Activated naive CD8-positive, alpha-beta T cell treated with anti-CD3 and anti-CD28 coated beads, Interleukin-2, amount 10 ng/mL, durations not matched to agents 7 days and 5 days (primary cell): ENCODE measurements around the gene STK26. TPM values are rescaled to one million over a fixed set of nuclear protein-coding genes. Genes with fewer than 3 reads are reported as not detected.
A peak's percentile ranks its signal among the peaks of the same experiment; 100 is the strongest.
"Not testable (repeated sequence)": the region's sequence is repeated elsewhere in the genome, so short reads cannot be mapped to it uniquely, and the experiment has no call there.

Experiments used
- ATAC-seq: fragments of 150-1000 bp; cut with Tn5 transposase; one replicate; pipeline ENCODE4 v1.10.0; 2021; ENCODE audit warnings: low read depth, moderate library complexity
- POLR2A ChIA-PET: fragments of 350-600 bp; sonication (Branson Sonifier 250); formaldehyde crosslinking; loops from one replicate; lab custom pipeline; 2021; ENCODE audit warnings: antibody characterized with exemption; lab: Charles Lee
- DNase-seq: peaks from one replicate; pipeline ENCODE4 v3.0.0; 2021
- H3K27ac Mint-ChIP-seq: one replicate; pipeline ENCODE4 v1.8.0; 2022; ENCODE audit warnings: mild to moderate bottlenecking, mixed read lengths
- H3K27me3 Mint-ChIP-seq: one replicate; pipeline ENCODE4 v1.8.0; 2022; ENCODE audit warnings: mild to moderate bottlenecking, moderate library complexity, mixed read lengths
- H3K36me3 Mint-ChIP-seq: one replicate; pipeline ENCODE4 v1.8.0; 2021; ENCODE audit warnings: mild to moderate bottlenecking, mixed read lengths
- H3K4me1 Mint-ChIP-seq: one replicate; pipeline ENCODE4 v1.8.0; 2021; ENCODE audit warnings: mixed read lengths
- H3K4me3 Mint-ChIP-seq: one replicate; pipeline ENCODE4 v1.8.0; 2022; ENCODE audit warnings: mild to moderate bottlenecking, moderate library complexity, mixed read lengths
- H3K9me3 Mint-ChIP-seq: one replicate; pipeline ENCODE4 v1.8.0; 2021; ENCODE audit warnings: mixed read lengths
- total RNA-seq, 2 experiments: library from RNA; stranded (reverse); gene quantifications; one replicate each; pipeline ENCODE4 v1.2.3, GENCODE V29; 2021

STK26 gene
- total RNA-seq, 2 experiments from 2014 or later = 52.7 to 54.0 TPM

DNA sequence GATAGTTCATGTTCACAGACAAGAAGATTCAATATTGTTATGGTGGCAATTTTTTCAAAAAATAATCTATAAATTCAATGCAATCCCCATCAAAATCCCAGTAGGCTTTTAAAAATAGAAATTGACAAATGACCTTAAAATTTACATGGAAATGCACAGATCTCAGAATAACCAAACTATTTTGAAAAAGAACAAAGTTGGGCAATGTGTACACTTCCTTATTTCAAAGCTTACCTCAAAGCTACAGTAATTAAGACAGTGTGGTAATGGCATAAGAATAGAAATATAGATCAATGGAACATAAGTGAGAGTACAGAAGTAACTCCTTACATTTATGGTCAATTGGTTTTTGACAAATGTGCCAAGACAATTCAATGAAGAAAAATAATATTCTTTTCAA is 65.8 kb downstream of the STK26 start:
- Mint-ChIP-seq H3K27me3 (peaks cover 7% of the 10 kb centered on the region), H3K4me3 (no peak overlapping the region), H3K9me3 (no peaks in the 10 kb centered on the region), H3K36me3 (no peaks in the 10 kb centered on the region), H3K27ac (no peak overlapping the region), H3K4me1 (peaks cover 11% of the 10 kb centered on the region)
- no peak for DNase-seq
- POLR2A ChIA-PET = no interaction called here
- no peak for ATAC-seq

DNA sequence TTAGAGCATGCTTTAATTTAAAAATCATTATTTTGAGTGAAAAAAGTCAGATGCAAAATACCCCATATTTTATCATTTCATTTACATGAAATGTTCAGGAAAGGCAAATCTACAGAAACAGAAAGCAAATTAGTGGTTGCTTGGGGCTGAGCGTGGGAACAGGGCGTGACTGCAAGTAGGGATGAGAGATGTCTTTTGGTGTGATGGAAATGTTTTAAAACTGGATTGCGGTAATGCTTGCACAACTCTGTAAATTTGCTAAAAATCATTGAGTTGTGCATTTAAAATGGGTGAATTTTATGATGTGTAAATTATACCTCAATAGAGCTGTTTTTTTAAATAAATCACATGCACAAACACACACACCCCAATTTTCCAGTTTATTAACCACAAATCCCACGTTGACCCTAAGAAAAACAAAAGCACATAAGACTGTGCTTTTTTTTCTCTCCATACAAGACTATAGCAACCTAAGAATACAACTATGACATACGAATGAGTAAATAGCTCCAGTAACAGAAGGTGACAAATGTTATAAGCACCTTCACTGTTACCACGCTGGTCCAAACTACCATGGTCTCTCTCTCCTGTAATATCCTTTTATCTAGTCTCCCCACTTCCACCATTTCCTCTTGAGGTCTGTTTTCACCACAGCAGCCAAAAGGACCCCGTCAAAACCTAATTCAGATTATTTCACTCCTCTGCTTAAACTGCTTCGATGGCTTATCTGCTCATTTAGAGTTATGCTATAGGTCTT is 67.5 kb downstream of the STK26 start:
- POLR2A ChIA-PET = no interaction called here
- no peak for DNase-seq
- no peak overlapping the region for H3K4me3 Mint-ChIP-seq
- peaks cover 10% of the 10 kb centered on the region for H3K4me1 Mint-ChIP-seq
- peaks cover 2% of the 10 kb centered on the region for H3K27me3 Mint-ChIP-seq
- no peaks in the 10 kb centered on the region for H3K9me3 Mint-ChIP-seq
- no peaks in the 10 kb centered on the region for H3K36me3 Mint-ChIP-seq
- ATAC-seq = no peak
- H3K27ac Mint-ChIP-seq = no peak overlapping the region

DNA sequence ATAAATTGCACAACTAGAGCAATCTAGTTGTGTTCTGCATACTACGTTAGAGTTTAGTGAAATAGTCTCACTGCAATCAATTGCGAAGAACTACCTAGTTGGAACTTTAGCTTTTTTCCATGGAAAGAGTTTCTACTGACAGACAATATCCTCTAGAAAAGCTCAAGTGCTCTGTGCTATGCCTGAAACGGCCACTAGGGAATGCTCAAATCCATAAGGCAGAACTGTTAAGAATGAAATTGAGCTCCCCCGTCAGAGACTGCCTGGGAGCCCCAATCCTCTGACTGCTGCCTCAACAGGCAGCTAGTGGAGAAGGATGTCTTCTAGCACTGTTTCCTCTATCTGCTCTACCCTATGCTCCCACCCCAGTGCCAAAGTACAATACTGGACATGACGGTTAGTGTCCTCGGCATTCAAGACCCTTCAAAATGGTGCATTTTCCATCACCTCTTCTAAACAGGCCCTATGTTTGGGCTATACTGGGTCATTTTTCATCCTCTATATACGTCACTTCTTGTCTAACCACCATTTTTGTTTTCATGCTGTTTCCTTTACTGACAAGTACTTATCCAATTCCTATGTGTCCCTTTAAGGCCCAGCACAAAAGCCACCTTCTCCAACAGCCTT is 69.5 kb downstream of the STK26 start:
- peaks cover 10% of the 10 kb centered on the region for H3K4me1 Mint-ChIP-seq
- peaks cover 2% of the 10 kb centered on the region for H3K27me3 Mint-ChIP-seq
- POLR2A ChIA-PET = interaction anchor here (1.1 kb wide), 1 partner anchor 125 kb away, joined by 4 read pairs; no protein-coding TSS in a partner anchor
- no peaks in the 10 kb centered on the region for H3K9me3 Mint-ChIP-seq
- H3K27ac Mint-ChIP-seq = no peak overlapping the region
- peak; percentile 72 for ATAC-seq
- no peaks in the 10 kb centered on the region for H3K36me3 Mint-ChIP-seq
- no peak overlapping the region for H3K4me3 Mint-ChIP-seq
- peak; percentile 23 for DNase-seq

DNA sequence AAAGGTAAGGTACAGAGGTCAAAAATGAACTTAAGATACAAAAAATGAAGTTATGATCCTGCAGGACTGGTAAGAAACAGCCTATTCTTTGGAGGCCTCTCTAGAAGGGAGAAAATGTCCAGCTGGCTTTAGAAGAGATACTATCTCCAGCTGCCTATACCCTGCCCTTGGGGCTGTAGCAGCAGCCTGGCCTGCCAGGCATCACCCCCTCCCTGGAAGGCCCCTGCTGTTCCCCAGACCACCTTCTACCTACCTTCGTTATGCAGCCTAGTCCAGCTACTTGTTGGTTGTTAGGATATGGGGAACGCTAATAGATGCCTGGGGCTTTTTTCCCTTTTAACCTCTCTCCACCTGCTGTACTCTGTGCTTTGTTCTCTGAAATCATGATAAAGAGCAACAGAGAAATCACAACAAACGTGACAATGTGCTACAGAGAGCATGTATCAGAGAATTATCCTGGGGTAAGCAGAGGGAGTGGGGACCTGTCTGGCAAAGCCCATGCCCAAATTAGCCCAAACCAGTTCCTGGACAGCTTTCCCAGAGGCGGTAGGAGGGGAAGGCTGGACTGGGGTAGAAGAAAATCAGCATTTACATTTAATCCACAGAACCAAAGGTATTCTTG is 70.2 kb downstream of the STK26 start:
- ATAC-seq = no peak
- DNase-seq = no peak
- Mint-ChIP-seq H3K36me3 (no peaks in the 10 kb centered on the region), H3K9me3 (no peaks in the 10 kb centered on the region), H3K27me3 (peaks cover 2% of the 10 kb centered on the region), H3K27ac (no peak overlapping the region), H3K4me1 (peaks cover 10% of the 10 kb centered on the region), H3K4me3 (no peak overlapping the region)
- POLR2A ChIA-PET = no interaction called here

DNA sequence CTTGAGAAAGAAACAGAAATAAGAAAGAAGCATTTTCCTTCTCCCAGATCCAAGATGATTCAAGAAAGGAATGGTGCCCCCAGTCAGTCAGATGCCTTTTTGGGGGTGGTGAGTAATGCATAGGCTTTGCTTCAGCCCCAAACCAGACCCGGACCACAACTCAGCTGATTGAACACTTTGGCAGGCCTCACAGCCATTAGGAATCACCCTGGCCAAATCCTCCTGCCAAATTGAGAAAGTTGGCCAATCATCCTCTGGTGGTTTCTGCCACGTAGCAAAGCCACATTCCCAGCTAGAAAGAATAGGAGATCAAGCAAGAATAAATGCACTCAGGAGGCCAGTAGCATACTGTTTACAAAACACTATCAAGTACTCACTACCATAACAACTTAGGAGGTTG is 71.1 kb downstream of the STK26 start:
- Mint-ChIP-seq H3K27ac (no peak overlapping the region), H3K27me3 (peaks cover 2% of the 10 kb centered on the region), H3K4me3 (no peak overlapping the region), H3K36me3 (no peaks in the 10 kb centered on the region), H3K9me3 (no peaks in the 10 kb centered on the region), H3K4me1 (peaks cover 10% of the 10 kb centered on the region)
- no peak for DNase-seq
- POLR2A ChIA-PET = no interaction called here
- ATAC-seq = no peak

DNA sequence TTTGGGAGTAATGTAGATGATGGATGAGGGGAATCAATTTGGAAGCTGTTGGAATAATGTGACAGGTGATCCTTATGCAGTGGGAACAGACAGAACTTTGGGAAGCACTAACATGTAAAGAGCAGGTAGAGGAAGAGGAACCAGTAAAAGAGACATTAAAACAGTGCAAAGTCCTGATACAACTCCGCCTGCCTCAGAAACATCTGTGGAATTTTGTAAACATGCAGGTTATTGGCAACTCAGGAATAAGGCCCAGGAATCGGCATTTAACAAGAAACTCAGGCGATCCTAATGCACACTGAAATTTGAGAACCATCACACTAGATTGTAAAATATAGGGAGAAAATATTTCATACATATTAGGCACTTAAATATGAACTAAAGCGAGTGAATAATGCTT is 75.6 kb downstream of the STK26 start:
- H3K4me3 Mint-ChIP-seq, POLR2A ChIA-PET, H3K27ac Mint-ChIP-seq, ATAC-seq, H3K27me3 Mint-ChIP-seq, DNase-seq, H3K4me1 Mint-ChIP-seq, H3K36me3 Mint-ChIP-seq, H3K9me3 Mint-ChIP-seq: not testable (repeated sequence)

DNA sequence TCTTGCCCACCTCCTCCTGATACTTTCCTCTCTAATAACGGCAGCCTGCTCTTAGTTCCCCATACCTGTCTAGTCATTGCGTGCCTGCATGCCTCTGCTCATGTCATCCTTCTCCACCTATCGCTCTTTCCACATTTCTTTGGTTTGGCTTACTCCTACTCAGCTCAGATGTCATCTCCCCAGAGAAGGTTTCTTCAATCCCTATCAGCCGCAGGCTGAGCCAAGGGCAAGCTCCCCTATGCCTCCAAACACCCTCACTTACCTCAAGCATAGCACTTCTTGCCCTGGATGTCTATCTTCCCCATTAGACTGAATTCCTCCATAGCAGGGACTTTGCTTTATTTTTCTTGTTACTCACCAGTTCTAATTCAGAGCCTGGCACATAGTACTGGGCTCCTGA is 78.1 kb downstream of the STK26 start:
- ATAC-seq (no peak), DNase-seq (no peak)
- Mint-ChIP-seq H3K9me3 (no peaks in the 10 kb centered on the region), H3K27ac (no peak overlapping the region), H3K27me3 (peaks cover 2% of the 10 kb centered on the region), H3K36me3 (no peaks in the 10 kb centered on the region), H3K4me3 (no peak overlapping the region), H3K4me1 (no peaks in the 10 kb centered on the region)
- POLR2A ChIA-PET = no interaction called here

DNA sequence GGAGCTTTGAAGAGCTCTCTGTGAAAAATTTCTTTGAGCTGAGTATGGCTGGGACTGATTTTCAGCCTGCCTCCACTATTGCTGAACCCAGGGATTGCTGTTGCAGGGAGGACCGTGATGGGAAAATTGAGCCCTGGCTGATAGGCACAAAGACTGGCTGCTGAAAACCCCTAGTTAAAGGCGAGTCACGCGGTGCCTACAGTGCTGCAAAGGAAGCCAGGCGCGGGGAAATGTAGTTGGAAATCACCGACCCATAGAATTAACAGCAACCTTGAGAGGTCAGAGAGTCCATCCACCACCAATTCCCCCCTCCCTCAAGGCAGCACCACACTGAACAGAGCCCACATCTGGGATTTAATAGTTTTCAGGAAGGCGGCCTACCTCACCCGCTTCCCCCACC is 78.7 kb downstream of the STK26 start:
- Mint-ChIP-seq H3K4me1 (no peaks in the 10 kb centered on the region), H3K9me3 (no peaks in the 10 kb centered on the region), H3K27me3 (peaks cover 2% of the 10 kb centered on the region), H3K27ac (no peak overlapping the region), H3K36me3 (no peaks in the 10 kb centered on the region), H3K4me3 (no peak overlapping the region)
- POLR2A ChIA-PET = no interaction called here
- DNase-seq (no peak), ATAC-seq (no peak)

DNA sequence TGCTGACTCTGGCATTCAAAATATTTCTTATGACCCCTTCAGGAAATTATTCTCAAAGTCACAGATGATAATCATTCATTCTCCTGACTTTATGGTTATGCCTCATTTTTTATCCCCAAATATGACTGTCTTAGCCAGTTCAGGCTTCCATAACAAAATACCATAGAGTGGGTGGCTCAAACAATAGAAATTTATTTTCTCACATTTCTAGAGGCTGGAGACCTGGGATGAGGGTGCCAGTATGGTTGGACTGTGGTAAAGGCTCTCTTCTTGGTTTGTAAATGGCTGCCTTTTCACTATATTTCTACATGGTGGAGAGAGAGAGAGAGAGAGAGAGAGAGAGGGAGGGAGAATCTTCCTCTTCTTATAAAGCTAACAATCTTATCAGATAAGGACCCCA is 84.2 kb downstream of the STK26 start:
- POLR2A ChIA-PET = no interaction called here

DNA sequence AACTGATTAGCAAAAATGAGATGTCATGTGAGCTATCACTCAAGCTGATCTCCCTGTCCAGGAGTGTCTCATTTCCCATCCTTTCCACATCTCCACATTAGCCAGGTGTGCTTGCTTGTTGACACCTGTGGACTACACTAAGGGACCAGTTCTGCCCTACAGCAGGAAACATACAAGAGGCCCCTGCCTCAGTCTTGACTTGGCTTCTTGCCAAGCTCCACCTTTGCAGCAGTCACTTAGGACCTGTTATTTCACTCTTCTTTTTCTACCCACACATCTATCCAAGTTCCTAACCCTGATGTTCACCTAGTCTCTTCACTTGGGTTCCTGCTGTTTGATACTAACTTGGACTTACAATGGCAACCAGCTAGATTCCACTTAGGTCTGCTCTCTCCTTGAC is 91.5 kb downstream of the STK26 start:
- ATAC-seq = no peak
- no peak for DNase-seq
- H3K36me3 Mint-ChIP-seq = no peaks in the 10 kb centered on the region
- no peak overlapping the region for H3K4me3 Mint-ChIP-seq
- POLR2A ChIA-PET = no interaction called here
- no peaks in the 10 kb centered on the region for H3K4me1 Mint-ChIP-seq
- H3K27me3 Mint-ChIP-seq = no peaks in the 10 kb centered on the region
- H3K27ac Mint-ChIP-seq = no peak overlapping the region
- H3K9me3 Mint-ChIP-seq = no peaks in the 10 kb centered on the region

More for the DNA sequence above, 84.2 kb downstream of the STK26 start:
- Mint-ChIP-seq H3K36me3 (no peaks in the 10 kb centered on the region), H3K4me1 (no peaks in the 10 kb centered on the region), H3K4me3 (no peak overlapping the region), H3K9me3 (no peaks in the 10 kb centered on the region), H3K27ac (no peak overlapping the region), H3K27me3 (peaks cover 4% of the 10 kb centered on the region)
- ATAC-seq (no peak), DNase-seq (no peak)

DNA sequence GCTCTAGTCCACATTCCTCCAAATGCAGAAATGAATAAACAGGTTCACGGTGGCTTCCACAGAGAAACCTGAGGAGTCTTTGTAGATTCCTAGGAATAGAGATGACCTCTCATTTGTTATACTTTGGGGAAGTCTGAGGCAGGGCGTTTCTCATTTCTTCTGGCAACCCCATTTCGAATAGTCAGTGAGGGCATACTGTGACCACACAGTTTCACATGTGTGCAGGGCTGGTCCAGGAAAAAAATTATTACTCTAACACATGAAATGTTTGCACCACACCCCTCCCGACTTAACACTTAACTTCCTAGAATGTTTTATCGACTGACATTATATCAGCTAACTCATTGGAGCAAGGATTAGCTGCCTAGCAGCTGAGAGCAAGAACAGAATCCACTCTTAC is 92.7 kb downstream of the STK26 start:
- Mint-ChIP-seq H3K9me3 (no peaks in the 10 kb centered on the region), H3K27ac (no peak overlapping the region)

DNA sequence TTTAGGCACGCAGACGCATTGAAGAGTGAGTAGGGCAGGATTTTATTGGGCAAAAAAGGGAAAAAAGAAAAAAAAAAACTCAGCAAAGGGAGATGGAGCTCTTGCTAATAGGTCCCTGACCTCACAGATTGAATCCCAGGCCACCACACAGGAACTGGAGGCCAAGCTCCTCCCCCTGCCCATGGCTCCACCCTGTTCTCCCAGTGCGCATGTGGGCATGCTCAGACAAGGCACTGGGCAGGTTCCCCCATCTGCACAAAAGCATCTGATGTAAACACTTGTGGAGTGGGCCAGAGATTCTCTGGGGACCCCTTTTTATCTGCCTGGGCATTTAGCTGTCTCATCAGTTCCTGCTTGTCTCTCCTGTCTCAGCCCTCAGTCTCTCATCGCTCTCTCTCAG is 95.3 kb downstream of the STK26 start:
- Mint-ChIP-seq H3K27me3 (no peaks in the 10 kb centered on the region), H3K36me3 (no peaks in the 10 kb centered on the region), H3K4me1 (no peaks in the 10 kb centered on the region), H3K27ac (no peak overlapping the region), H3K9me3 (no peaks in the 10 kb centered on the region), H3K4me3 (no peak overlapping the region)
- POLR2A ChIA-PET = no interaction called here
- no peak for DNase-seq
- no peak for ATAC-seq

More for the DNA sequence above, 92.7 kb downstream of the STK26 start:
- H3K36me3 Mint-ChIP-seq = no peaks in the 10 kb centered on the region
- H3K27me3 Mint-ChIP-seq = no peaks in the 10 kb centered on the region
- no peak overlapping the region for H3K4me3 Mint-ChIP-seq
- POLR2A ChIA-PET = no interaction called here
- no peak for ATAC-seq
- H3K4me1 Mint-ChIP-seq = no peaks in the 10 kb centered on the region
- DNase-seq = no peak

DNA sequence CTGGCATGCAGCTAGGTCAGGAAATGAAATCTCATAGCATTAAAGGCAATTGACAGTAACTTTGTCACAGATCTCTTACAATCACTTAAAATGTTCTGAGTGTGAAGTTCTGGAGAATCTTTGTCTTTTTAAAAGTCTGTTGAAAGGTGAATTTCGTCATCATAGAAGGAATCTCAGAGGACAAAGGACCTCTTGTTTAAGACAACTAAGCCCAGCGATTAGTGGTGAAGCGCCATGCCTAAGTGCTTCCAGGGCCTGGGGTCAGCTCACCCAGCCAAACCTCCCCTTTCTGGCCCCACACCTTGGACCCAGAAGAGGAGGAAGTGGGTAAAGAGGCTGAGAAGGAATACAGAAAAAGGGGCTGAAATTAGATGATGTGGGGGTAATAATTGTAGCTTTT is 96.2 kb downstream of the STK26 start:
- no peak for DNase-seq
- H3K27me3 Mint-ChIP-seq = no peaks in the 10 kb centered on the region
- POLR2A ChIA-PET = no interaction called here
- no peak for ATAC-seq
- no peak overlapping the region for H3K4me3 Mint-ChIP-seq
- no peaks in the 10 kb centered on the region for H3K4me1 Mint-ChIP-seq
- no peaks in the 10 kb centered on the region for H3K9me3 Mint-ChIP-seq
- H3K27ac Mint-ChIP-seq = no peak overlapping the region
- H3K36me3 Mint-ChIP-seq = no peaks in the 10 kb centered on the region
